GM23248 (cell line): ENCODE results near the gene LRRC49. TPM values are rescaled to one million over a fixed set of nuclear protein-coding genes. Genes with fewer than 3 reads are reported as not detected.

ENCODE experiments used
- DNase-seq: peaks from one replicate; pipeline ENCODE4 v3.0.0-alpha.2; 2015
- H2AFZ ChIP-seq: fragments of 200-600 bp; sonication (generic); 2 replicates; pipeline ENCODE4 v1.6.1; 2016; ENCODE audit warnings: antibody characterized with exemption
- H3F3A ChIP-seq: fragments of 200-600 bp; sonication (generic); 2 replicates; pipeline ENCODE4 v1.6.1; 2016; ENCODE audit warnings: mild to moderate bottlenecking, antibody characterized with exemption, mixed run types; ENCODE audit not compliant: insufficient read depth
- H3K27ac ChIP-seq: fragments of 200-600 bp; sonication (generic); 2 replicates; pipeline ENCODE4 v1.5.1; 2016; ENCODE audit warnings: mild to moderate bottlenecking
- H3K27me3 ChIP-seq: fragments of 200-600 bp; sonication (generic); replicated peaks from 2 replicates; pipeline ENCODE4 v1.6.1; 2016; ENCODE audit warnings: mild to moderate bottlenecking; ENCODE audit not compliant: insufficient read depth
- H3K36me3 ChIP-seq: fragments of 200-600 bp; sonication (generic); 2 replicates; pipeline ENCODE4 v1.6.1; 2016; ENCODE audit warnings: low read depth, mild to moderate bottlenecking
- H3K4me1 ChIP-seq: fragments of 200-600 bp; sonication (generic); 2 replicates; pipeline ENCODE4 v1.6.1; 2016; ENCODE audit warnings: mild to moderate bottlenecking; ENCODE audit not compliant: insufficient read depth
- H3K4me2 ChIP-seq: fragments of 200-600 bp; sonication (generic); one replicate; pipeline ENCODE4 v1.6.1; 2016; ENCODE audit warnings: mild to moderate bottlenecking; ENCODE audit not compliant: unreplicated experiment
- H3K4me3 ChIP-seq: fragments of 200-600 bp; sonication (generic); 2 replicates; pipeline ENCODE4 v1.5.1; 2016; ENCODE audit warnings: mild to moderate bottlenecking
- H3K79me2 ChIP-seq: fragments of 200-600 bp; sonication (generic); 2 replicates; pipeline ENCODE4 v1.6.1; 2016; ENCODE audit warnings: mild to moderate bottlenecking; ENCODE audit not compliant: insufficient read depth
- H3K9ac ChIP-seq: fragments of 200-600 bp; sonication (generic); 2 replicates; pipeline ENCODE4 v1.6.1; 2016; ENCODE audit warnings: mild to moderate bottlenecking
- H3K9me2 ChIP-seq: fragments of 200-600 bp; sonication (generic); 2 replicates; pipeline ENCODE4 v1.6.1; 2016; ENCODE audit warnings: mixed run types, mild to moderate bottlenecking, moderate library complexity; ENCODE audit not compliant: insufficient read depth
- H3K9me3 ChIP-seq: fragments of 200-600 bp; sonication (generic); one replicate; pipeline ENCODE4 v1.6.1; 2017; ENCODE audit warnings: low read depth
- H4K20me1 ChIP-seq: fragments of 200-600 bp; sonication (generic); 2 replicates; pipeline ENCODE4 v1.6.0; 2016; ENCODE audit not compliant: insufficient read depth
- EZH2 ChIP-seq: fragments of 200-600 bp; sonication (generic); IDR thresholded peaks from 2 replicates; pipeline ENCODE4 v1.6.1; 2018; ENCODE audit warnings: antibody characterized with exemption, mild to moderate bottlenecking; ENCODE audit not compliant: insufficient read depth, poor library complexity, severe bottlenecking
- EZH2phosphoT487 ChIP-seq: fragments of 200-600 bp; sonication (generic); IDR thresholded peaks from 2 replicates; pipeline ENCODE4 v1.6.1; 2018; ENCODE audit warnings: antibody characterized with exemption, moderate library complexity, mild to moderate bottlenecking, low read depth; ENCODE audit not compliant: insufficient read depth
- WGBS, 2 experiments: methylation state at CpG; one replicate each; pipeline ENCODE4 v1.1.6; 2015 to 2017; ENCODE audit warnings: low lambda C conversion rate in 2 of 2, low coverage in 1 of 2; ENCODE audit errors: missing lambda C conversion rate in 2 of 2; 5-methylcytosine and 5-hydroxymethylcytosine counted together
- in situ Hi-C: fragments of 300-500 bp; cut with MboI; formaldehyde crosslinking; loops from 2 replicates; pipeline ENCODE4 v1.15.0; 2020
- polyA plus RNA-seq: library from polyadenylated mRNA; unstranded; fragments of >200 nt; fragmentation: Nextera tagmentation; extraction: Ambion mirVana; gene quantifications from 2 replicates; pipeline ENCODE4 v1.2.1, GENCODE V29; 2016
- total RNA-seq: library from RNA; depleted of rRNA; stranded (reverse); fragments of >200 nt; shearing (Covaris generic); gene quantifications from 2 replicates; pipeline ENCODE4 v1.2.3, GENCODE V29; 2014

Gene LRRC49
- total and polyA plus RNA-seq, 2 experiments from 2014 or later = 7.6 to 10.3 TPM

DNA sequence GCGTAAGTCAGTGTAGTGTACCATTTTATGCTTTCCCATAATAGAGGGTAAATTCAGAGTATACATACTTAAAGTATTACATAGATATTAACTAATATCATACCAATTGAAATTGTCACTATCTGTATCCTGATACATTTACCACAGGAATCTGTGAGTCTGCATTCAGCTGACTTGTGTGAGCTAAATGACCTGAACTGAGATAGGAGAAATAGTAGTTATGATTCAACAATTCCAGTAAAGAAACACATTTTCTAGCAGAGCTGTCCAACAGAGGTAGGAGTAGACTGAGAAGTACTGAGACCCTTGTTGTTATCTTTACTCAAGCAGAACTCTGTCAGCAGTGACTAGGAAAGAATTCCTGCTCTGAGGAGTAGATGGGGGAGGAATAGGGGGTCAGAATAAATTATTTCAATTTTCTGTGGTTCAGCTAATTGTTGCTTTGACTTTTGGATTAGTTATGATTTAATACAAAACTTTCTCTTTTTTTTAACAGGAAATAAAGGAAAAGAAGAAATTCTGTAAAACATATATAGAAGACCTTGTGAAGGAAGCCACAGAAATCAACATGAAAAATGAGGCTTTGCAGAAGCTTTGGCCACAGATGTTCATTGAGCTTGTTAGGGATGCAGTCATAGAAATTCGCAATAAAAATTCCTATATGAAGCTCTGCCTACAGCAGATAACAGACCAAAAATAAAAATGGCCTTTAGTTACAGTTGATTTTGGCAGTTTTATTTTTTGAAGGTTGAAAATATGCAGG lies 156.5 kb downstream of the LRRC49 start:
- Histone ChIP-seq H3K9me3 (no peaks in the 10 kb centered on the region), H3K9ac (peak overlapping the region; percentile 72), H3K27me3 (no peaks in the 10 kb centered on the region), H3K36me3 (no peaks in the 10 kb centered on the region), H3K27ac (peak overlapping the region; percentile 95), H3K9me2 (no peaks in the 10 kb centered on the region), H2AFZ (no peak overlapping the region), H3K4me2 (peak overlapping the region; percentile 70), H3K4me1 (peaks cover 60% of the 10 kb centered on the region), H3F3A (peaks cover 59% of the 10 kb centered on the region), H4K20me1 (no peaks in the 10 kb centered on the region), H3K79me2 (no peaks in the 10 kb centered on the region), H3K4me3 (0 out of 2 replicates have a peak overlapping the region, but pooled peaks have one; percentile 26)
- TF ChIP-seq EZH2 = no peak
- no peak for TF ChIP-seq EZH2phosphoT487
- DNase-seq = peak; percentile 94
- WGBS, 2 experiments = 39 to 41% methylated on average over 2 of the region's 2 CpGs
- in situ Hi-C loops = no loop called here

- H3K9ac ChIP-seq = peak overlapping the region; percentile 72
- H3K27me3 ChIP-seq = no peaks in the 10 kb centered on the region
- H3K79me2 ChIP-seq = no peaks in the 10 kb centered on the region
- H3K4me3 ChIP-seq = no peak overlapping the region
- H3F3A ChIP-seq = peaks cover 52% of the 10 kb centered on the region
- peak overlapping the region; percentile 95 for H3K27ac ChIP-seq
- 77 to 79% methylated on average over 3 of the region's 3 CpGs for WGBS, 2 experiments
- H3K36me3 ChIP-seq = no peaks in the 10 kb centered on the region
- peak overlapping the region; percentile 70 for H3K4me2 ChIP-seq
- DNase-seq = peak; percentile 46
- H2AFZ ChIP-seq = no peak overlapping the region
- peaks cover 61% of the 10 kb centered on the region for H3K4me1 ChIP-seq
- H3K9me3 ChIP-seq = no peaks in the 10 kb centered on the region
- in situ Hi-C loops = no loop called here
- no peaks in the 10 kb centered on the region for H4K20me1 ChIP-seq
- no peaks in the 10 kb centered on the region for H3K9me2 ChIP-seq
- no peak for TF ChIP-seq EZH2
- TF ChIP-seq EZH2phosphoT487 = no peak
These were observed 157.2 kb downstream of the LRRC49 start for GRCh38 chr15:71049706-71050422.

DNA sequence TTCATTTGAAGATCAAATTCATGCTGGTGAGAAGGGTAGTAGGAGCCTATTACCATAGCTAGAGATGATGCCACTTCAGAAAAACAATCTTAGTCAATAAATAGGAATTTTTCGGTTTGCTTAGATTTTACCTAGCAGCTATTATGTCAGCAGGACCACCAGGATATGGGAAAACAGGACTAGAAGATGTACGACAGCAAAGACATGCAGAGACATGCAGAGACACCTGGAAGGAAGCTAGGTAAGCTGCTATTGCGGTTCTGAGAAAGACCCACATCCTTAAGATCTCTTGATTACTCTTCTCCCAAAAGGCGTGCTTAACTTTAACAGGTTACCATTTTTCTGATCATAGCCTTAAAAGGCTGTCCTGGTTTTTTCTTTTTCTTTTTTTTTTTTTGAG lies 157.8 kb downstream of the LRRC49 start:
- TF ChIP-seq EZH2 (no peak), EZH2phosphoT487 (no peak)
- Histone ChIP-seq H3K27me3 (no peaks in the 10 kb centered on the region), H3K9ac (peak overlapping the region; percentile 72), H3K36me3 (no peaks in the 10 kb centered on the region), H3K4me2 (peak overlapping the region; percentile 10), H3K9me3 (no peaks in the 10 kb centered on the region), H2AFZ (no peak overlapping the region), H3K9me2 (no peaks in the 10 kb centered on the region), H3K79me2 (no peaks in the 10 kb centered on the region), H4K20me1 (no peaks in the 10 kb centered on the region), H3K4me3 (no peak overlapping the region), H3K4me1 (peaks cover 64% of the 10 kb centered on the region), H3K27ac (peak overlapping the region; percentile 95), H3F3A (peaks cover 48% of the 10 kb centered on the region)
- DNase-seq = no peak
- WGBS, 2 experiments = 74 to 75% methylated on average over 4 of the region's 4 CpGs
- in situ Hi-C loops = no loop called here

- H4K20me1 ChIP-seq = no peaks in the 10 kb centered on the region
- no peak overlapping the region for H3K4me2 ChIP-seq
- H3K9me3 ChIP-seq = no peaks in the 10 kb centered on the region
- no peaks in the 10 kb centered on the region for H3K27me3 ChIP-seq
- no peaks in the 10 kb centered on the region for H3K79me2 ChIP-seq
- no peaks in the 10 kb centered on the region for H3K9me2 ChIP-seq
- peak overlapping the region; percentile 95 for H3K27ac ChIP-seq
- peaks cover 69% of the 10 kb centered on the region for H3K4me1 ChIP-seq
- TF ChIP-seq EZH2phosphoT487 (no peak), EZH2 (no peak)
- H2AFZ ChIP-seq = no peak overlapping the region
- WGBS, 2 experiments = 97 to 100% methylated on average over 1 of the region's 1 CpG
- H3K4me3 ChIP-seq = no peak overlapping the region
- no peaks in the 10 kb centered on the region for H3K36me3 ChIP-seq
- in situ Hi-C loops = no loop called here
- 0 out of 2 replicates have a peak overlapping the region, but pooled peaks have one; percentile 23 for H3K9ac ChIP-seq
- peak; percentile 69 for DNase-seq
- peaks cover 48% of the 10 kb centered on the region for H3F3A ChIP-seq
These were observed 158.9 kb downstream of the LRRC49 start for GRCh38 chr15:71051539-71051938.
